ENCODE results near the gene WASHC2C.

GRCh38 chr10:45809837-45810236, 82.8 kb downstream of the WASHC2C start:
- TF ChIP-seq CTCF (IDR thresholded peaks at IDR 0.05; ENCODE audit: insufficient read depth, low read length, poor library complexity, severe bottlenecking) (no peak), EZH2phosphoT487 (conservative IDR thresholded peaks at IDR 0.05; ENCODE audit: low read length) (no peak)
